Endodermal cell (in vitro differentiated cells): Measurements from ENCODE around the gene SIPA1L2. TPM values are rescaled to one million over a fixed set of nuclear protein-coding genes. Genes with fewer than 3 reads are reported as not detected.

Experiments used
- DNase-seq: peaks from one replicate; pipeline ENCODE4 v3.0.0-alpha.2; 2017
- H3K27ac ChIP-seq: 2 replicates; pipeline ENCODE4 v1.5.1; 2013; ENCODE audit warnings: mild to moderate bottlenecking, low read depth, low read length, moderate library complexity
- H3K27me3 ChIP-seq: 2 replicates; pipeline ENCODE4 v1.6.1; 2013; ENCODE audit warnings: mild to moderate bottlenecking, low read length, moderate library complexity; ENCODE audit not compliant: insufficient read depth, control insufficient read depth, poor library complexity, severe bottlenecking
- H3K36me3 ChIP-seq: 2 replicates; pipeline ENCODE4 v1.7.0; 2013; ENCODE audit warnings: mild to moderate bottlenecking, low read length, moderate library complexity; ENCODE audit not compliant: control insufficient read depth, insufficient read depth
- H3K4me1 ChIP-seq: one replicate; pipeline ENCODE4 v1.7.0; 2013; ENCODE audit warnings: low read length; ENCODE audit not compliant: control insufficient read depth, insufficient read depth
- H3K4me3 ChIP-seq: 2 replicates; pipeline ENCODE4 v1.5.1; 2013; ENCODE audit warnings: mild to moderate bottlenecking, low read length, moderate library complexity
- H3K9ac ChIP-seq: 2 replicates; pipeline ENCODE4 v1.6.1; 2013; ENCODE audit warnings: mild to moderate bottlenecking, low read length, moderate library complexity; ENCODE audit not compliant: poor library complexity, severe bottlenecking; ENCODE audit errors: extremely low read depth
- H3K9me3 ChIP-seq: 2 replicates; pipeline ENCODE4 v1.6.1; 2013; ENCODE audit warnings: mild to moderate bottlenecking, low read length, moderate library complexity; ENCODE audit not compliant: control insufficient read depth
- H3K27ac Mint-ChIP-seq: 2 replicates; pipeline ENCODE4 v1.8.0; 2020; ENCODE audit warnings: mixed read lengths
- H3K27me3 Mint-ChIP-seq: 2 replicates; pipeline ENCODE4 v1.8.0; 2021; ENCODE audit warnings: mild to moderate bottlenecking, mixed read lengths; ENCODE audit not compliant: insufficient read depth
- H3K36me3 Mint-ChIP-seq: 2 replicates; pipeline ENCODE4 v1.8.0; 2020; ENCODE audit warnings: low read depth, mixed read lengths
- H3K4me1 Mint-ChIP-seq: 2 replicates; pipeline ENCODE4 v1.8.0; 2020; ENCODE audit warnings: mixed read lengths
- H3K4me3 Mint-ChIP-seq: 2 replicates; pipeline ENCODE4 v1.8.0; 2020; ENCODE audit warnings: mild to moderate bottlenecking, moderate library complexity, mixed read lengths
- H3K9me3 Mint-ChIP-seq: 2 replicates; pipeline ENCODE4 v1.8.0; 2020; ENCODE audit warnings: mild to moderate bottlenecking, mixed read lengths
- CTCF ChIP-seq: fragments of 200-600 bp; sonication (generic); conservative IDR thresholded peaks from 2 replicates; pipeline ENCODE4 v1.5.0; 2021; ENCODE audit warnings: antibody characterized with exemption, mild to moderate bottlenecking
- WGBS, 2 experiments: methylation state at CpG; one replicate each; pipeline versions ENCODE4 v1.1.5 to v1.1.7; 2013; ENCODE audit warnings: missing lambda C conversion rate in 2 of 2, mixed read lengths in 1 of 2; ENCODE audit not compliant: insufficient coverage in 1 of 2, insufficient read length in 1 of 2; 5-methylcytosine and 5-hydroxymethylcytosine counted together
- total RNA-seq, 2 donors: library from RNA; stranded (reverse); fragmentation: NEBNext Ultra II Directional in 1 of 2; extraction: Animal tissue kit (Norgen Biotek cat#: 25700) in 1 of 2; gene quantifications; 2 replicates in 1 of 2; 3 replicates in 1 of 2; pipeline ENCODE4 v1.2.1, GENCODE V29; 2021

Gene SIPA1L2
- total RNA-seq, 2 donors from 2014 or later = 34.7 to 41.5 TPM

- TF ChIP-seq CTCF = no peak
- Mint-ChIP-seq H3K9me3 (no peaks in the 10 kb centered on the region), H3K4me3 (no peak overlapping the region), H3K36me3 (peaks cover 33% of the 10 kb centered on the region), H3K4me1 (peaks cover 24% of the 10 kb centered on the region), H3K27ac (no peak overlapping the region), H3K27me3 (no peaks in the 10 kb centered on the region)
- Histone ChIP-seq H3K36me3 (peaks cover 41% of the 10 kb centered on the region), H3K4me3 (no peak overlapping the region), H3K27me3 (no peaks in the 10 kb centered on the region), H3K9me3 (no peaks in the 10 kb centered on the region), H3K4me1 (peaks cover 9% of the 10 kb centered on the region), H3K27ac (no peak overlapping the region), H3K9ac (no peak overlapping the region)
- DNase-seq = no peak
- WGBS, 2 experiments = 94% methylated on average over 3 to 4 of the region's 4 CpGs
These were observed 21.5 kb downstream of the SIPA1L2 start for GRCh38 chr1:232608427-232608826.

GRCh38 chr1:232602622-232603021 is 27.3 kb downstream of the SIPA1L2 start:
- no peak overlapping the region for H3K4me3 Mint-ChIP-seq
- peaks cover 24% of the 10 kb centered on the region for H3K4me1 Mint-ChIP-seq
- peak; percentile 75 for TF ChIP-seq CTCF
- Histone ChIP-seq H3K36me3 (peaks cover 57% of the 10 kb centered on the region), H3K27me3 (no peaks in the 10 kb centered on the region), H3K4me1 (no peaks in the 10 kb centered on the region), H3K27ac (no peak overlapping the region), H3K4me3 (no peak overlapping the region), H3K9me3 (no peaks in the 10 kb centered on the region), H3K9ac (no peak overlapping the region)
- no peaks in the 10 kb centered on the region for H3K9me3 Mint-ChIP-seq
- peaks cover 40% of the 10 kb centered on the region for H3K36me3 Mint-ChIP-seq
- no peaks in the 10 kb centered on the region for H3K27me3 Mint-ChIP-seq
- 93 to 100% methylated on average over 3 to 4 of the region's 4 CpGs for WGBS, 2 experiments
- H3K27ac Mint-ChIP-seq = no peak overlapping the region
- DNase-seq = no peak

DNA sequence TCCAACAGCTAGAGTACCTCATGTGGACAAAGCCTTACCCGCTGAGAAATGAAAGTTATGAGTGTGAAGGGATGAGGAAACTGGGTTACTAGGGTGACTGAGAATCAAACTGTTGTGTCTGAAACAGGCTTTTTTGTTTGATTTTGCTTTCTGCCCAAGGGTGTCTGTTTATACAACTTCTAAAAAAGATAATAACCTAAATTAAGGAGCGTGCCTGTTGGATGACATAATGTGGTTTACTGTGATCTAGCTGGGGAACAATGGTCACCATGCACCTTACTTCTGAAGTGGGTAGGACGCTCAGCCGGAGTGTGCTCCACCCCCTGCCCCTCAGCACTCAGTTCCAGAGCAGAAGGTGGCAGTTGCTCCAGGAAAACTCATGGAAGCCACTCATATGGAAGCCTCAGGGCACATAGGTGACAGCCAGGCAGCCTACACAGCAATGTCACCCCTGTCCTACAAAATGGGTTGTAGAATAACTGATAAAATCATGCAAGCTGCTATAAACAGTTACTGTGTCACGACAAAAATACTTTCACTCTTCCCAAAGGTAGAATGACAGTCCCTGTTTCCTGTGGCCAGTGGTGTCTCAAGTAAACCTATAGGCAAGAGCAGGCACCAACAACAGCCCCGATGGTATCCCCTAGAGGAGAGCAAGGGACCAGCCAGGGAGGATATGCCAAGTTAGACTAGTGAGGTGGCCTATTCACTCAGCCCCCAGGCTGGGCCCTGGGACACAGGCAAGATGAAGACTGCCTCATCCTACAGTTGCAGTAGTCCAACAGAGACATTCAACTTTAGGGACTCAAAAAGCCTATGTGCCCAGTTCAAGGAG is 29.3 kb downstream of the SIPA1L2 start:
- DNase-seq = no peak
- WGBS, 2 experiments = 64 to 88% methylated on average over 3 to 6 of the region's 6 CpGs
- Mint-ChIP-seq H3K4me3 (no peak overlapping the region), H3K27ac (no peak overlapping the region), H3K4me1 (peaks cover 32% of the 10 kb centered on the region), H3K27me3 (no peaks in the 10 kb centered on the region), H3K36me3 (peaks cover 35% of the 10 kb centered on the region), H3K9me3 (no peaks in the 10 kb centered on the region)
- peak; percentile 47 for TF ChIP-seq CTCF
- no peaks in the 10 kb centered on the region for H3K9me3 ChIP-seq
- peaks cover 45% of the 10 kb centered on the region for H3K36me3 ChIP-seq
- H3K27ac ChIP-seq = no peak overlapping the region
- H3K9ac ChIP-seq = no peak overlapping the region
- no peak overlapping the region for H3K4me3 ChIP-seq
- H3K27me3 ChIP-seq = no peaks in the 10 kb centered on the region
- H3K4me1 ChIP-seq = no peaks in the 10 kb centered on the region
